Measurements from ENCODE around the gene TMUB1.

- no peak for TF ChIP-seq CTCF (IDR thresholded peaks at IDR 0.05)
- no peak for TF ChIP-seq EP300 (IDR thresholded peaks at IDR 0.05)
Measured at GRCh38 chr7:151064993-151065392, 18.3 kb downstream of the TMUB1 start.

Data from gastroesophageal sphincter (tissue), 3 donors.